Inflammatory macrophage (primary cell): ENCODE results near the gene TSPYL1.
A peak's percentile ranks its signal among the peaks of the same experiment; 100 is the strongest.

ENCODE experiments used
- DNase-seq, 2 donors: peaks; one replicate each; pipeline ENCODE4 v3.0.0-alpha.2; 2020 to 2022

TSPYL1 gene

GRCh38 chr6:116256694-116257093 is 23.0 kb downstream of the TSPYL1 start:
- no peak for DNase-seq

GRCh38 chr6:116255246-116255800 is 24.4 kb downstream of the TSPYL1 start:
- DNase-seq = no peak

- no peak for DNase-seq
Measured at GRCh38 chr6:116254297-116255056, 25.3 kb downstream of the TSPYL1 start.

GRCh38 chr6:116253505-116254296 is 26.0 kb downstream of the TSPYL1 start, which contains the start of gene TSPYL4:
Gene TSPYL4 (minus strand): TSS chr6:116254075. CDS start chr6:116254008, 67 bp downstream.
- DNase-seq = peak; percentile 93 to 95

- no peak for DNase-seq
Measured at GRCh38 chr6:116253188-116253504, 26.6 kb downstream of the TSPYL1 start.

DNA sequence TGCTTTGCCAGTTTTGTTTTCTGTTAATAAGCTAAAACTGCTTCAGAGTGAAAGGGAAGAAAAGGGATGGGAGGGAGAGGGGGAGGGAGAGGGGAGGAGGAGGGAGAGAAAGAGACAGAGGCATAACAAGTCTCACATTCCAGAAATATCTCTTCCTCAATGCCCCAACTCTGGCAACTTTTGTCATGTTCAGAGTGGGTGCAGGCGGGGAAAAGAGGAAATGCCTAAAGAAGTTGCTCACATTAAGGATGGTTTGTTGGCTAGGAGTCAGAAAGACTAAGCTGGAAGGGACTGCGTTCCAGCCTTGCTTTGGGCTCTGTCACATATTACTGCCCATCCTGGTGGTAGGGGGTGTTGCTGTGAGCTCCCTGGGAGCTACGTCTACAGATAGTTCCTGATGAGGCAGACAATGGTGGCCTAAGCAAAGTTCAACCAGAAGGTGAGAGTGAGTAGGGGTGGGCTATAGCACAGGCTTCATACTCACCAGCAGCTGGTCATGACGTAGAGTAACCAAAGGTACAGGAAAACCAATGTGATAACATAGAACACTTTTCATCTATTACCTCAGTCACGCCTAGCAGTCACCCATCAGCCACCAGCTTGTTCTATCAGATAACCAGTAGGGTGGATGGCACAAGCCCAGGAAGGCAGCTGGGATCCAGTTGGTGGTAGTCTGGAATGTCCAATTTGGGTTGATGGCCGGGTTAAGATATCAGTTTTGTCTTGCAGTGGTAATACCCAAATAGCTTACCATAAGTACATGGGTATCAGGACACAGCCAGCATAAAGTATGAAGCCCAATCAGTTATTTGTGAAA is 28.0 kb downstream of the TSPYL1 start:
- peak; percentile 19 to 41 for DNase-seq

- DNase-seq = no peak
Measured at GRCh38 chr6:116248577-116248976, 31.2 kb downstream of the TSPYL1 start.

DNA sequence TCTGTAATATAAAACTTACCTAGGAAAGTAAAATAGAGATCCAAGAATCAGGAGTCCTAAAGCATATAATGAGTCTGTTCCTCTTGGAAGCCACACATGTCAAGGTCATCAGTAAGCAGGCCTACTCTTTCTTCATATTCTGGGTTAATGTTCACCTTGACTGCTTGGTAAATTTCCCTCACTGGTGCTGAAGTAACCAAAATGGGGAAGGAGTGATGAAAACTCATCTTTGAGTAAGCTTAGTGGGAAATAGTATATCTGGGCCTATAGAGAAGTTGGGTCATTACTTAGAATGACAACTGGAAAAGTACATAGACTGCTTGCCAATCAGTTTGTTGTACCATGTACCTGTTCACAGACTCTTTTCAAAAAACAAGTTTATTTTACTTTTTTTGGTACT is 32.4 kb downstream of the TSPYL1 start:
- DNase-seq = peak in 1 of 2 donors; percentile 21

DNA sequence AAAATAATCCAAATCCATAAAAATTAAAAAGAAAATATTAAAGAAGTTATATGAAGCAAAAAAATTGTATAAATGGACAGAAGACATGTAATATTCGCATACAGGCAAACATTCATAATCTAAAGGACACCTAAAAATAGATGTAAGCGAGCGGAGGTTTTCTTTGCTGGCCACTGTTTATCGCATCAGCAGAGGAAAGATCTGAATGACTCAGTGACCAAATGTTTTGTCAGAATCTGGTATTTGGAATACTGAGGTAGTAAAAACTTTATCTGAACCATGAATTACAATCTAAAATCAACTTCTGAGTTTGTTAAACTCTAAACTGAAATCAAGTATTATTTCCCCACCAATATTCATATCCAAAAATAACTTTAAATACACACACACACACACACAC is 33.6 kb downstream of the TSPYL1 start:
- DNase-seq = no peak

GRCh38 chr6:116244284-116244683 is 35.4 kb downstream of the TSPYL1 start:
- DNase-seq = no peak

DNA sequence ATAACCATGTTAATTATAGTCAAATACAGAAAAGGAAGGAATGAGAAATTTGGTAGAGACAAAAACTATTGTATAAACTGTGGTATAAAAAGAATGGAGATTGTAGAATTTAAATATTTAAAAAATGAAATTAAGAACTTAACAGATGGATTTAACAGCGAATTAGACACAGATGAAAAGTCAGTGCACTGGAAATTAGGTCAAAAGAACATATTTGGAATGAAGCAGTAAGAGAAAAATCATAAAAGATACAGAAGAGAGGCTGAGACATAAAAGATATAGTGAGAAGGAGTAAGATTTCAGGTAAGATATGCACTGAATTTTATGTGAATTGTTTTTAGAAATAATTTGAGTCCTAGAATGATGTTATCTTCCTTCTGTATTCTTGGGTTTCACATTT is 39.9 kb downstream of the TSPYL1 start:
- DNase-seq = no peak

- no peak for DNase-seq
Measured at GRCh38 chr6:116239256-116239655, 40.5 kb downstream of the TSPYL1 start.

DNA sequence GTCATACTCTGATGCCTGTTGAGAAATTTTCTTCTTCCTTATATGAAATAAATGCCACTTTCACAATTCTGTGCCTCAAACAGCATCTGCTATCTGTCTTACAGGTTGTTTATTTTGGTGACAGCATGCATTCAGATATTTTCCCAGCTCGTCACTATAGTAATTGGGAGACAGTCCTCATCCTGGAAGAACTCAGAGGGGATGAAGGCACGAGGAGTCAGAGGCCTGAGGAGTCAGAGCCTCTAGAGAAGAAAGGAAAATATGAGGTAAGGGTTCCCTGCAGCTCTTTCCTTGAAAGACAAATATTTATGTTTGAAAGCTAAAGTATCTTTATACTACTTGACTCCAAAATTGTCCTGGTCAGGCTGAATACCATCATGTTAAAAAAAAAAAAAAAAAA is 41.6 kb downstream of the TSPYL1 start:
- no peak for DNase-seq

DNA sequence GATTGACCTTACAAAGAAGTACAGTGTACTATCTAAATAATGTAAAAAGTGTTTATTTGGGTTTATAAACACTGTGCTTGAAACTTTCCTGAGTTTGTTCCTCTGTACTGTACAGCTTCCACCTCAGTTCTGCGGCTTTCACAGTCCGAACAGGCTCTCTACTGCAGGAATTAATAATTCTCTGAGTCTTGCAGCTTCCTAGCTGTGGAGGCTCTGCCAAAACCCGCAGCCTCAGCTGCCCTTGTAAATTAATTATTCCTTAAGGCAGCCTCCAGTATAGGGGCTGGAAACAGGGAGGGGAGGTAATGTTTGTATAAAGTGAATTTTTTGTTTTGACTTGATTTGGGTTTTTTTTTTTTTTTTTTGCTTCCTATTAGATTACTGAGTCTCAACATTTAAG is 45.0 kb downstream of the TSPYL1 start:
- DNase-seq = no peak

DNA sequence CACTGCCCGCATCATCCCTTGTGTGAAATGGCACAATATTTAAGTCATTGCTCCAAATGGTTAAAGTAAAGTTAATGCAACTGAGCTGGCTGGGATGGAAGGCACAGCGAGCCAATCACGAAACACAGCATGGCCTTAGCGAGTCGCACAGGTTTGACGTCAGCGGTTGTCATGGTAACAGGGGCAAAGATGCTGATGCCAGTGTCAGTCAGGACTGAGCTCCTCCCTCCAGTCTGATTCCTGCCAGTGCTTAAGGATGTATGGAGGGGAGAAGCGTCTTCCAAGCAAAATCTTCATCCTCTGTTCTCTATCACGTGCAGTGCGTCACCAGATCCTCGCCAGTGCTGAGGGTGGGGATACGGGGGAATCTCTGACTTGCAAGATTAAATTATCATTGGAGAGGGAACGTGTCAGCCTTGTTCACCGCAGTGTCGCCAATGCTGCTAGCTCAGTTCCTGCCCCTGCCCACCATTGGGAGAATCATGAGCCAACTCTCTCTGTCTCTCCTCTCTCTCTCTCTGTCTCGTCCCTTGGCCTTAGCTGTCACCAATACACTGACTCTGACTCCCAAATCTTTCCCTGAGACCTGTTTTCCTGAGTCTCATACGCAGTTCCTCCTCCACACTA is 50.3 kb downstream of the TSPYL1 start:
- no peak for DNase-seq
